Aorta (tissue), 5 donors: ENCODE data around the gene IDH2. TPM values are rescaled to one million over a fixed set of nuclear protein-coding genes. Genes with fewer than 3 reads are reported as not detected.

Source experiments
- ATAC-seq: fragments of 200-7000 bp; cut with Tn5 transposase; one replicate; pipeline ENCODE4 v1.9.1; 2022; ENCODE audit warnings: moderate library complexity; ENCODE audit not compliant: low FRiP score
- DNase-seq, 2 donors: peaks; one replicate each; pipeline ENCODE4 v3.0.0-alpha.2; 2020
- H3K27ac ChIP-seq, 2 donors: one replicate each; pipeline ENCODE4 v1.5.1; 2013; ENCODE audit warnings: low read length in 2 of 2, mild to moderate bottlenecking in 2 of 2, moderate library complexity in 2 of 2, control low read depth in 1 of 2, inconsistent platforms in 1 of 2, low read depth in 1 of 2
- H3K27me3 ChIP-seq, 2 donors: one replicate each; pipeline ENCODE4 v1.6.1; 2013; ENCODE audit warnings: control low read depth in 1 of 2, low read length in 1 of 2, mild to moderate bottlenecking in 1 of 2, moderate library complexity in 1 of 2; ENCODE audit not compliant: insufficient read depth in 2 of 2, control insufficient read depth in 1 of 2
- H3K36me3 ChIP-seq, 2 donors: one replicate each; pipeline ENCODE4 v1.6.1; 2013; ENCODE audit warnings: control low read depth in 1 of 2, low read length in 1 of 2, mild to moderate bottlenecking in 1 of 2; ENCODE audit not compliant: insufficient read depth in 2 of 2, control insufficient read depth in 1 of 2
- H3K4me1 ChIP-seq, 2 donors: one replicate each; pipeline ENCODE4 v1.6.1; 2013; ENCODE audit warnings: low read length in 2 of 2, control low read depth in 1 of 2, mild to moderate bottlenecking in 1 of 2, moderate library complexity in 1 of 2; ENCODE audit not compliant: insufficient read depth in 2 of 2, control insufficient read depth in 1 of 2
- H3K4me3 ChIP-seq, 2 donors: one replicate each; pipeline ENCODE4 v1.5.1; 2013; ENCODE audit warnings: low read length in 2 of 2, control low read depth in 1 of 2, mild to moderate bottlenecking in 1 of 2
- H3K9me3 ChIP-seq: one replicate; pipeline ENCODE4 v1.6.1; 2013; ENCODE audit warnings: mild to moderate bottlenecking, low read length; ENCODE audit not compliant: control insufficient read depth
- WGBS, 2 donors: extraction: QIAGEN DNeasy Blood & Tissue Kit; methylation state at CpG; one replicate each; pipeline ENCODE4 v1.1.7; 2013; 5-methylcytosine and 5-hydroxymethylcytosine counted together
- intact Hi-C, 2 donors: fragments of 100-400 bp; cut with DNase I; formaldehyde crosslinking; loops; one replicate each; pipeline versions ENCODE4 v1.14.2 to v1.15.0; 2022
- polyA plus RNA-seq, 2 donors: library from polyadenylated mRNA; stranded (reverse); fragments of 200-250 nt; gene quantifications; one replicate each; pipeline ENCODE4 v1.2.3, GENCODE V29; 2013
- total RNA-seq, 2 donors: library from RNA; stranded (reverse); fragmentation: NEBNext Ultra II Directional; extraction: Animal tissue kit (Norgen Biotek cat#: 25700); gene quantifications; one replicate each; pipeline ENCODE4 v1.2.1, GENCODE V29; 2021
- donor health status: healthy with polysubstance abuse.
- donor health status: Bipolar disorder and iron deficiency.
- donor health status: DM: no; HTN: no; CAD: no.
- donor health status: DM: no; HTN: no; CAD: no.
- donor health status: DM: yes; HTN: yes; CAD: no.

IDH2 gene
- total and polyA plus RNA-seq, 4 donors = 18.8 to 37.5 (median 31.4) TPM

GRCh38 chr15:90083954-90084607 is 18.2 kb downstream of the IDH2 start:
- intact Hi-C loops = loop anchor here in 1 of 2 donors (5.0 kb wide), 1 partner anchor 172 kb away; the partner anchor contains the start of gene ARPIN
- Histone ChIP-seq H3K9me3 (no peaks in the 10 kb centered on the region), H3K27me3 (no peaks in the 10 kb centered on the region), H3K27ac (no peak overlapping the region), H3K4me3 (no peak overlapping the region), H3K36me3 (no peaks in the 10 kb centered on the region), H3K4me1 (no peaks in the 10 kb centered on the region)
- 76 to 83% methylated on average over 14 of the region's 14 CpGs for WGBS, 2 donors
- ATAC-seq (no peak), DNase-seq (no peak)

GRCh38 chr15:90083419-90083818 is 18.8 kb downstream of the IDH2 start:
- intact Hi-C loops = loop anchor here in 1 of 2 donors (5.0 kb wide), 1 partner anchor 171 kb away; the partner anchor contains the start of gene ARPIN
- WGBS, 2 donors = 94 to 96% methylated on average over 5 of the region's 5 CpGs
- DNase-seq (no peak), ATAC-seq (no peak)
- Histone ChIP-seq H3K9me3 (no peaks in the 10 kb centered on the region), H3K27me3 (no peaks in the 10 kb centered on the region), H3K27ac (no peak overlapping the region), H3K36me3 (no peaks in the 10 kb centered on the region), H3K4me3 (no peak overlapping the region), H3K4me1 (no peaks in the 10 kb centered on the region)

DNA sequence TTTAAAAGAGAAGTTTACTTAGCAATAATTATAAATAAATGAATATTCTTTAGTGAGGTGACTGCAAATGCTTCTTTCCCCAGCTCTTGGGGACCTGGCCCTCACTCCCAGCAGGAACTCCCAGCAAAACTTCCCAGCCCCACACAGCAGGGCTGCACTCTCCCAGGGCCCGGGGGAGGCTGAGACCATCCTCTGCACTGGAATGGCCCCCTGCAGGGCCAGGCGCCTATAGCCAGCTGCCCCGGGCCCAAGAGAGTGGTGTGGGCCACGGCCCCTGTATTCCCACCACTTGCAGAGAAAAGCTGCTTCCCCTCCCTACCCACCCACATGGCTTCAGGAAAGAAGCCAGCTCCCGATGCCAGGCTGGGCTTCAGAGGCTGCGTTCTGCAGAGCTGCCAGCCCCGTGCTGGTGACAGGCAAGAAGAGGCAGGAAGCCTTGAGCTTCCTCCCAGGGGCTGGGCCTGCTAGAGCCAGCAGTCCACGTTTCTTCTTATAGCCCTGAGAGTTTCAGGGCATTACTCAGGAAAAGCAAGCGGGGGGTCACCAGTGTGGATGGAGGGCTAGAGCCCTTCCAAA is 20.0 kb downstream of the IDH2 start:
- Histone ChIP-seq H3K4me3 (no peak overlapping the region), H3K27ac (no peak overlapping the region), H3K27me3 (no peaks in the 10 kb centered on the region), H3K36me3 (no peaks in the 10 kb centered on the region), H3K9me3 (no peaks in the 10 kb centered on the region), H3K4me1 (no peaks in the 10 kb centered on the region)
- ATAC-seq = no peak
- 19 to 22% methylated on average over 8 to 9 of the region's 9 CpGs for WGBS, 2 donors
- DNase-seq = no peak
- intact Hi-C loops = loop anchor here in 1 of 2 donors (5.0 kb wide), 1 partner anchor 170 kb away; the partner anchor contains the start of gene ARPIN

GRCh38 chr15:90080818-90081393 is 21.4 kb downstream of the IDH2 start:
- no peaks in the 10 kb centered on the region for H3K4me1 ChIP-seq
- H3K9me3 ChIP-seq = no peaks in the 10 kb centered on the region
- H3K36me3 ChIP-seq = no peaks in the 10 kb centered on the region
- no peaks in the 10 kb centered on the region for H3K27me3 ChIP-seq
- no peak overlapping the region for H3K27ac ChIP-seq
- WGBS, 2 donors = 91 to 95% methylated on average over 11 of the region's 11 CpGs
- no peak overlapping the region for H3K4me3 ChIP-seq
- no peak for DNase-seq
- intact Hi-C loops = loop anchor here in 1 of 2 donors (5.0 kb wide), 1 partner anchor 169 kb away; the partner anchor contains the start of gene ARPIN
- no peak for ATAC-seq

DNA sequence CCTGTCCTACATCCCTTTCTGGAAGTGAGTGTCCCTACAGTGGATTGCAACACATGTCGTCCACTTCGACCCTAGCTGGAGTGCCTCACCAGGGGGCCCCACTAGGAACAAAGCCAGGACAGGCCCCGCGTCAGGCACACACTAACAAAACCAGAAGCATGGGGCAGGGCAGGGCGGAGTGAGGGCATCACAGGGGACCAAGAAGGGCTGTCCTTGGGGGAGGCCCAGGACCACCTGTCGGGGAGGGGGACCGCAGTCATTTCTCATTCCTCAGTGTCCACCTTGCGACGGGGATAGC is 21.9 kb downstream of the IDH2 start:
- H3K4me1 ChIP-seq = no peaks in the 10 kb centered on the region
- H3K9me3 ChIP-seq = no peaks in the 10 kb centered on the region
- intact Hi-C loops = loop anchor here in 1 of 2 donors (5.0 kb wide), 1 partner anchor 168 kb away; the partner anchor contains the start of gene ARPIN
- no peak overlapping the region for H3K27ac ChIP-seq
- no peak overlapping the region for H3K4me3 ChIP-seq
- H3K36me3 ChIP-seq = no peaks in the 10 kb centered on the region
- DNase-seq (no peak), ATAC-seq (no peak)
- 82 to 87% methylated on average over 9 of the region's 9 CpGs for WGBS, 2 donors
- H3K27me3 ChIP-seq = no peaks in the 10 kb centered on the region

- DNase-seq = no peak
- no peaks in the 10 kb centered on the region for H3K9me3 ChIP-seq
- WGBS, 2 donors = 85 to 89% methylated on average over 23 to 28 of the region's 28 CpGs
- H3K4me3 ChIP-seq = no peak overlapping the region
- H3K36me3 ChIP-seq = no peaks in the 10 kb centered on the region
- H3K27me3 ChIP-seq = no peaks in the 10 kb centered on the region
- ATAC-seq = peak; percentile 24
- intact Hi-C loops = loop anchor here (5.0 to 10.0 kb wide), 3 partner anchors 168 to 335 kb away; partner anchors contain the start of gene ARPIN (in 1 of the 2)
- no peaks in the 10 kb centered on the region for H3K4me1 ChIP-seq
- H3K27ac ChIP-seq = no peak overlapping the region
Measured at GRCh38 chr15:90079619-90080457, 22.4 kb downstream of the IDH2 start.

DNA sequence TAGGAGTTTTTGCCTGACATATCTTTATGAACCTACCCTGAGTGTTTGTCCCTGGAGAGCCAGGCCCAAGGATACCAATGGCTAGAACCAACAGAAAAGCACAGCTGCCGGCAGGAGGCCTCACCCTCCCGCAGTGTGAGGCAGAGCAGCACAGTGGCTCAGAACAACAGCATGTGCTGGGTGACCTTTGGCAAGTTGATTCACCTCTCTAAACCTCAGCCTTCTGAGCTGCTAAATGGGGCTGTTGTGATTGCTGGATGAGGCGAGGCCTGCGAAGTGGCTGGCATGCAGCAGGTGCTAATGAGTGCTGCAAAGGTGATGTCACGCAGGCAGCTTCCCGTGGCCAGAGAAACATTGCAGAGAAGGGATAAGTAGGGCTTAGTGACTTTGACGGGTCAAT is 23.3 kb downstream of the IDH2 start:
- intact Hi-C loops = loop anchor here (10.0 kb wide), 2 partner anchors 314 to 334 kb away; no protein-coding TSS in a partner anchor
- Histone ChIP-seq H3K27ac (no peak overlapping the region), H3K9me3 (no peaks in the 10 kb centered on the region), H3K36me3 (no peaks in the 10 kb centered on the region), H3K4me1 (no peaks in the 10 kb centered on the region), H3K27me3 (no peaks in the 10 kb centered on the region), H3K4me3 (no peak overlapping the region)
- WGBS, 2 donors = 89 to 91% methylated on average over 7 of the region's 7 CpGs
- ATAC-seq (no peak), DNase-seq (no peak)

- Histone ChIP-seq H3K27me3 (no peaks in the 10 kb centered on the region), H3K27ac (no peak overlapping the region), H3K4me3 (no peak overlapping the region), H3K36me3 (no peaks in the 10 kb centered on the region), H3K9me3 (no peaks in the 10 kb centered on the region), H3K4me1 (no peaks in the 10 kb centered on the region)
- 85 to 88% methylated on average over 6 of the region's 6 CpGs for WGBS, 2 donors
- DNase-seq (no peak), ATAC-seq (no peak)
- intact Hi-C loops = loop anchor here (10.0 kb wide), 2 partner anchors 312 to 332 kb away; no protein-coding TSS in a partner anchor
Measured at GRCh38 chr15:90076716-90077115, 25.6 kb downstream of the IDH2 start.
